Activated CD4-positive, alpha-beta T cell treated with anti-CD3 and anti-CD28 coated beads for 36 hours (primary cell): Measurements from ENCODE around the gene COX7A1. TPM values are rescaled to one million over a fixed set of nuclear protein-coding genes. Genes with fewer than 3 reads are reported as not detected.
"Not testable (repeated sequence)": the region's sequence is repeated elsewhere in the genome, so short reads cannot be mapped to it uniquely, and the experiment has no call there.

Experiments
- ATAC-seq: fragments of 200-7000 bp; cut with Tn5 transposase; one replicate; pipeline ENCODE4 v1.10.0; 2021; ENCODE audit warnings: mild to moderate bottlenecking, moderate library complexity
- CTCF ChIA-PET: fragments of 350-600 bp; sonication (Branson Sonifier 250); formaldehyde crosslinking; loops from one replicate; lab custom pipeline; 2021; ENCODE audit warnings: antibody characterized with exemption; lab: Charles Lee
- POLR2A ChIA-PET: fragments of 350-600 bp; sonication (Branson Sonifier 250); formaldehyde crosslinking; loops from one replicate; lab custom pipeline; 2021; ENCODE audit warnings: antibody characterized with exemption, inconsistent platforms; lab: Charles Lee
- DNase-seq: peaks from one replicate; pipeline ENCODE4 v3.0.0-alpha.2; 2020
- H3K27ac Mint-ChIP-seq: one replicate; pipeline ENCODE4 v1.8.0; 2021; ENCODE audit warnings: mixed read lengths
- H3K27me3 Mint-ChIP-seq: one replicate; pipeline ENCODE4 v1.8.0; 2021; ENCODE audit warnings: mixed read lengths
- H3K36me3 Mint-ChIP-seq: one replicate; pipeline ENCODE4 v1.8.0; 2021; ENCODE audit warnings: low read depth, mixed read lengths
- H3K4me1 Mint-ChIP-seq: one replicate; pipeline ENCODE4 v1.8.0; 2021; ENCODE audit warnings: mixed read lengths
- H3K4me3 Mint-ChIP-seq: one replicate; pipeline ENCODE4 v1.8.0; 2021; ENCODE audit warnings: mild to moderate bottlenecking, moderate library complexity, mixed read lengths
- H3K9me3 Mint-ChIP-seq: one replicate; pipeline ENCODE4 v1.8.0; 2021; ENCODE audit warnings: low read depth, mixed read lengths
- intact Hi-C, 2 experiments: fragments of 100-400 bp; cut with DNase I in 1 of 2; cut with micrococcal nuclease in 1 of 2; formaldehyde crosslinking; loops; one replicate each; pipeline versions ENCODE4 v1.14.2 to v1.15.1; 2022 to 2024; cut with DNase I, micrococcal nuclease
- total RNA-seq, 2 experiments: library from RNA; stranded (reverse); gene quantifications; one replicate each; pipeline ENCODE4 v1.2.3, GENCODE V29; 2021

The COX7A1 gene
- total RNA-seq, 2 experiments from 2014 or later = not detected

DNA sequence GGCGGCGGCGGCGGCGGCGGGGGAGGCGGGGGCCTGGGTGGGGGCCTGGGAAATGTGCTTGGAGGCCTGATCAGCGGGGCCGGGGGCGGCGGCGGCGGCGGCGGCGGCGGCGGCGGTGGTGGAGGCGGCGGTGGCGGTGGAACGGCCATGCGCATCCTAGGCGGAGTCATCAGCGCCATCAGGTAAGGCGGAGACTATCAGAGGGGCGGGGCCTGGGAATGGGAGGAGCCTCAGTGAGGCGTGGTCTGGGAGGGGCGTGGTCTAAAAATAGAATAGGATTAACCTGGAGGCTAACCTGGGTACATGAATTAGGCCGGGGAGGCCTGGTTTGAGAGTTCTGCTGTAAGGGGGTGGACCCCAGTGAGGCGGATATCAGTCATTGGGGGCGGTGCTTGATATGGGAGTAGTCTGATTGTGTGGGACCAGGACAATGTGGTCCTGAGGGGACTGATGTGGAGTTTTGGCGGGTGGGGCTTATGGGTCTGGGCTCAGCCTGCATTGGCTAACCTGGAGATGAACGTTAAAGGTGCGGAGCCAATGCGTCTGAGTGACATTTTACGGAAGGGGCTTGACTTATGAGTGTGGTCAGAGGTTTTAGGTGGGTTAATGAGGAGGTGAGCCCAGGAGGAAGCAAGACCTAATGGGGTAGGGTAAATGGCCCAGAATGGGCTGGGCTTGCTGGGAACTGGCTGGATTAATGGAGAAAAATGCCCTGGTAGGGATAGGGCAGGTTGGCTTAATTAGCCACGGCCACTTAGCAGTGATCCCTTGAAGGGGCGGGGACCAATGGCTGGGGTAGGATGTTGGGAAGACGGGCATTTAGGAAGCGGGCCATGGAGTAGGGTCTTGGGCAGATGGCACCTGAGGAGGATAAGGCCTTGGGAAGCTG, 11.0 kb downstream of the COX7A1 start:
- peak overlapping the region; percentile 97 for H3K4me3 Mint-ChIP-seq
- H3K4me1 Mint-ChIP-seq = peaks cover 26% of the 10 kb centered on the region
- no peaks in the 10 kb centered on the region for H3K9me3 Mint-ChIP-seq
- H3K27ac Mint-ChIP-seq = peak overlapping the region; percentile 88
- DNase-seq = peak; percentile 95
- ChIA-PET CTCF (no interaction called here), POLR2A (no interaction called here)
- H3K27me3 Mint-ChIP-seq = no peaks in the 10 kb centered on the region
- H3K36me3 Mint-ChIP-seq = peaks cover 36% of the 10 kb centered on the region
- intact Hi-C loops = loop anchor here (1.0 to 2.0 kb wide), 7 partner anchors 14 to 438 kb away; partner anchors contain the start of genes TBCB (in 2 of the 2), ALKBH6 (in 1 of the 2), THAP8 (in 1 of the 2) and WDR62 (in 1 of the 2)
- peak; percentile 80 for ATAC-seq

GRCh38 chr19:36140304-36141038, 11.8 kb downstream of the COX7A1 start:
- no peaks in the 10 kb centered on the region for H3K9me3 Mint-ChIP-seq
- H3K27me3 Mint-ChIP-seq = no peaks in the 10 kb centered on the region
- H3K4me1 Mint-ChIP-seq = peaks cover 26% of the 10 kb centered on the region
- DNase-seq (peak; percentile 65), ATAC-seq (peak; percentile 14)
- H3K36me3 Mint-ChIP-seq = peaks cover 28% of the 10 kb centered on the region
- CTCF ChIA-PET = interaction anchor here (1.1 kb wide), 1 partner anchor 12 kb away, joined by 5 read pairs; no protein-coding TSS in a partner anchor
- intact Hi-C loops = loop anchor here (1.0 to 2.0 kb wide), 12 partner anchors 13 to 496 kb away; partner anchors contain the start of genes TBCB (in 2 of the 2), ALKBH6 (in 1 of the 2), ARHGAP33 (in 1 of the 2) and SDHAF1 (in 1 of the 2)
- H3K4me3 Mint-ChIP-seq = peak overlapping the region; percentile 97
- peak overlapping the region; percentile 97 for H3K27ac Mint-ChIP-seq
- POLR2A ChIA-PET = interaction anchor here (1.5 kb wide), 1 partner anchor 12 kb away, joined by 6 read pairs; no protein-coding TSS in a partner anchor

GRCh38 chr19:36139473-36140303, 12.6 kb downstream of the COX7A1 start, which contains the start of gene CAPNS1:
TSS of gene CAPNS1 (plus strand) at chr19:36140066. CDS start at chr19:36141012, 946 bp downstream.
- DNase-seq = peak; percentile 96
- Mint-ChIP-seq H3K36me3 (peaks cover 24% of the 10 kb centered on the region), H3K27me3 (no peaks in the 10 kb centered on the region), H3K9me3 (no peaks in the 10 kb centered on the region), H3K27ac (peak within 1 kb of the TSS; percentile 97), H3K4me3 (peak within 1 kb of the TSS; percentile 97), H3K4me1 (peaks cover 26% of the 10 kb centered on the region)
- CTCF ChIA-PET = interaction anchor here (1.1 kb wide), 1 partner anchor 11 kb away, joined by 5 read pairs; no protein-coding TSS in a partner anchor
- ATAC-seq = peak; percentile 74
- POLR2A ChIA-PET = interaction anchor here (0.7 to 1.5 kb wide), 2 partner anchors 12 to 25 kb away, joined by 3 to 6 read pairs; partner anchors contain the start of gene POLR2I
- intact Hi-C loops = loop anchor here (1.0 to 10.0 kb wide), 10 partner anchors 11 to 1175 kb away; partner anchors contain the start of genes ARHGAP33 (in 1 of the 2), SDHAF1 (in 1 of the 2), ZNF382 (in 1 of the 2) and ZNF565 (in 1 of the 2)

- H3K27me3 Mint-ChIP-seq = no peaks in the 10 kb centered on the region
- DNase-seq = no peak
- H3K9me3 Mint-ChIP-seq = no peaks in the 10 kb centered on the region
- peak overlapping the region; percentile 97 for H3K4me3 Mint-ChIP-seq
- no peak for ATAC-seq
- POLR2A ChIA-PET = interaction anchor here (0.6 to 1.5 kb wide), 3 partner anchors 11 to 332 kb away, joined by 3 to 6 read pairs (median 4); partner anchors contain the start of gene POLR2I
- peaks cover 21% of the 10 kb centered on the region for H3K36me3 Mint-ChIP-seq
- H3K4me1 Mint-ChIP-seq = peaks cover 26% of the 10 kb centered on the region
- CTCF ChIA-PET = interaction anchor here (1.1 to 2.9 kb wide), 2 partner anchors 11 kb away, joined by 5 to 18 read pairs; no protein-coding TSS in a partner anchor
- intact Hi-C loops = loop anchor here in 1 of 2 experiments (1.0 to 10.0 kb wide), 3 partner anchors 11 to 1176 kb away; partner anchors contain the start of gene ZNF382
- peak overlapping the region; percentile 97 for H3K27ac Mint-ChIP-seq
These were observed 13.2 kb downstream of the COX7A1 start for GRCh38 chr19:36139120-36139472.

- H3K36me3 Mint-ChIP-seq = peaks cover 11% of the 10 kb centered on the region
- ChIA-PET CTCF (interaction anchor here (1.3 to 2.9 kb wide), 2 partner anchors 9 to 13 kb away, joined by 3 to 18 read pairs; no protein-coding TSS in a partner anchor), POLR2A (no interaction called here)
- DNase-seq = peak; percentile 44
- no peak overlapping the region for H3K4me3 Mint-ChIP-seq
- peak overlapping the region; percentile 40 for H3K27ac Mint-ChIP-seq
- no peaks in the 10 kb centered on the region for H3K27me3 Mint-ChIP-seq
- peaks cover 35% of the 10 kb centered on the region for H3K4me1 Mint-ChIP-seq
- peak; percentile 3 for ATAC-seq
- intact Hi-C loops = loop anchor here in 1 of 2 experiments (10.0 kb wide), 2 partner anchors 468 to 1178 kb away; partner anchors contain the start of gene ZNF382
- H3K9me3 Mint-ChIP-seq = no peaks in the 10 kb centered on the region
These were observed 15.1 kb downstream of the COX7A1 start for GRCh38 chr19:36136964-36137686.

GRCh38 chr19:36134867-36135266, 17.4 kb downstream of the COX7A1 start:
- ATAC-seq, H3K27me3 Mint-ChIP-seq, H3K27ac Mint-ChIP-seq, POLR2A ChIA-PET, CTCF ChIA-PET, H3K4me3 Mint-ChIP-seq, DNase-seq, H3K9me3 Mint-ChIP-seq, H3K36me3 Mint-ChIP-seq: not testable (repeated sequence)
- intact Hi-C loops = loop anchor here in 1 of 2 experiments (10.0 kb wide), 2 partner anchors 470 to 1180 kb away; partner anchors contain the start of gene ZNF382
- peaks cover 31% of the 10 kb centered on the region for H3K4me1 Mint-ChIP-seq

DNA sequence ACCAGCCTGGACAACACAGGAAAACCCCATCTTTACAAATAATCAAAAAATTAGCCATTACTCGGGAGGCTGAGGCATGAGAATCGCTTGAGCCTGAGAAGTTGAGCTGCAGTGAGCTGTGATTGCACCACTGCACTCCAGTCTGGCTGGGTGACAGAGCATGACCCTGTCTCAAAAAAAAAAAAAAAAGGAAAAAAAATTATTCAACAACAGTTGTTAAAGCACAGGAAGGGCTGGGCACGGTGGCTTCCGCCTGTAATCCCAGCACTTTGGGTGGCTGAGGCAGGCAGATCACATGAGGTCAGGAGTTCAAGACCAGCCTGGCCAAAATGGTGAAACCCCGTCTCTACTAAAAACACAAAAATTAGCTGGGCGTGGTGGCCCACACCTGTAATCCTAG, 21.0 kb downstream of the COX7A1 start:
- H3K9me3 Mint-ChIP-seq, H3K27ac Mint-ChIP-seq, DNase-seq, H3K36me3 Mint-ChIP-seq, H3K27me3 Mint-ChIP-seq, ATAC-seq, CTCF ChIA-PET, H3K4me3 Mint-ChIP-seq: not testable (repeated sequence)
- H3K4me1 Mint-ChIP-seq = peaks cover 25% of the 10 kb centered on the region
- intact Hi-C loops = loop anchor here in 1 of 2 experiments (10.0 kb wide), 2 partner anchors 474 to 1184 kb away; partner anchors contain the start of gene ZNF382
- POLR2A ChIA-PET = interaction anchor here (0.6 kb wide), 1 partner anchor 1759 kb away, joined by 3 read pairs; no protein-coding TSS in a partner anchor

DNA sequence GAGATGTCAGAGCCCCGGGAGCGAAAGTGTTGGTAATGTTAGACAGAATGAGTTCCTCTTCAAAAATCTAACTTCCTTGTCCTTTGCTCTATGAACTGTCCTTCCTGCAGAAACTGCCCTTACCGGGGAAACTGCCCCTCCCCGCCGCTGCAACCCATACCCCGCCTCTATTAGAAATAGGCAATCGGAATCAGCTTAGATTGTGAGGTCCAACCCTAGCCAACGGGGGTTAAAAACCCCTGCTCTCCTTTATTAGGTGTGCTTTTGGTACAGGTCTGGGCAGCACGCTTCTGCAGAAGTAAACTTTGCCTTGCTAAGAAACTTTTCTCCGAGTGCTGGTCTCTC, 23.9 kb downstream of the COX7A1 start:
- ATAC-seq (no peak), DNase-seq (no peak)
- H3K4me1 Mint-ChIP-seq = peaks cover 28% of the 10 kb centered on the region
- peak overlapping the region; percentile 79 for H3K4me3 Mint-ChIP-seq
- no peaks in the 10 kb centered on the region for H3K27me3 Mint-ChIP-seq
- CTCF ChIA-PET = interaction anchor here (0.6 to 3.6 kb wide), 28 partner anchors 8 to 250 kb away, joined by 3 to 59 read pairs (median 4); partner anchors contain the start of genes CAPNS1, POLR2I, TBCB and ZNF146
- peak overlapping the region; percentile 98 for H3K27ac Mint-ChIP-seq
- peaks cover 8% of the 10 kb centered on the region for H3K36me3 Mint-ChIP-seq
- POLR2A ChIA-PET = interaction anchor here (0.7 to 1.8 kb wide), 5 partner anchors 10 to 400 kb away, joined by 3 to 12 read pairs (median 6); partner anchors contain the start of genes CAPNS1, POLR2I, TBCB and ZNF146
- intact Hi-C loops = loop anchor here (1.0 to 10.0 kb wide), 7 partner anchors 11 to 789 kb away; partner anchors contain the start of genes TBCB (in 1 of the 2), ZFP14 (in 1 of the 2), ZNF529 (in 1 of the 2) and ZNF565 (in 1 of the 2)
- H3K9me3 Mint-ChIP-seq = no peaks in the 10 kb centered on the region

DNA sequence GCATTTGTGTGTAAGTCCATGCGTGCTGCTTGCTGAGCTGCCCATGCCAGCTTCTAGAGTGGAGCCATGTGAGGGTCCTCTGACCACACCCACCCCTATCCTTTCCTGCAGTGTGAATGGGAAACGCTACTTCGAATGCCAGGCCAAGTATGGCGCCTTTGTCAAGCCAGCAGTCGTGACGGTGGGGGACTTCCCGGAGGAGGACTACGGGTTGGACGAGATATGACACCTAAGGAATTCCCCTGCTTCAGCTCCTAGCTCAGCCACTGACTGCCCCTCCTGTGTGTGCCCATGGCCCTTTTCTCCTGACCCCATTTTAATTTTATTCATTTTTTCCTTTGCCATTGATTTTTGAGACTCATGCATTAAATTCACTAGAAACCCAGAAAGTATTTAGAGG, 26.7 kb downstream of the COX7A1 start:
- ChIA-PET CTCF (interaction anchor here (0.7 to 0.9 kb wide), 2 partner anchors 44 to 87 kb away, joined by 3 to 4 read pairs; no protein-coding TSS in a partner anchor), POLR2A (no interaction called here)
- Mint-ChIP-seq H3K4me1 (peaks cover 15% of the 10 kb centered on the region), H3K27me3 (no peaks in the 10 kb centered on the region), H3K4me3 (no peak overlapping the region), H3K27ac (peak overlapping the region; percentile 38), H3K9me3 (no peaks in the 10 kb centered on the region), H3K36me3 (peaks cover 10% of the 10 kb centered on the region)
- peak; percentile 35 for DNase-seq
- intact Hi-C loops = loop anchor here (5.0 to 10.0 kb wide), 3 partner anchors 359 to 792 kb away; partner anchors contain the start of genes ZNF529 (in 1 of the 2), ZNF566 (in 1 of the 2), ZNF568 (in 1 of the 2) and ZNF829 (in 1 of the 2)
- ATAC-seq = no peak
